GM18498 (cell line): Measurements from ENCODE around the gene SELENOH.

Experiments
- ATAC-seq: cut with Tn5 transposase; IDR thresholded peaks from one replicate; pipeline ENCODE4 v1.9.1; 2021; ENCODE audit warnings: mild to moderate bottlenecking, moderate library complexity; ENCODE audit not compliant: unreplicated experiment

SELENOH gene

DNA sequence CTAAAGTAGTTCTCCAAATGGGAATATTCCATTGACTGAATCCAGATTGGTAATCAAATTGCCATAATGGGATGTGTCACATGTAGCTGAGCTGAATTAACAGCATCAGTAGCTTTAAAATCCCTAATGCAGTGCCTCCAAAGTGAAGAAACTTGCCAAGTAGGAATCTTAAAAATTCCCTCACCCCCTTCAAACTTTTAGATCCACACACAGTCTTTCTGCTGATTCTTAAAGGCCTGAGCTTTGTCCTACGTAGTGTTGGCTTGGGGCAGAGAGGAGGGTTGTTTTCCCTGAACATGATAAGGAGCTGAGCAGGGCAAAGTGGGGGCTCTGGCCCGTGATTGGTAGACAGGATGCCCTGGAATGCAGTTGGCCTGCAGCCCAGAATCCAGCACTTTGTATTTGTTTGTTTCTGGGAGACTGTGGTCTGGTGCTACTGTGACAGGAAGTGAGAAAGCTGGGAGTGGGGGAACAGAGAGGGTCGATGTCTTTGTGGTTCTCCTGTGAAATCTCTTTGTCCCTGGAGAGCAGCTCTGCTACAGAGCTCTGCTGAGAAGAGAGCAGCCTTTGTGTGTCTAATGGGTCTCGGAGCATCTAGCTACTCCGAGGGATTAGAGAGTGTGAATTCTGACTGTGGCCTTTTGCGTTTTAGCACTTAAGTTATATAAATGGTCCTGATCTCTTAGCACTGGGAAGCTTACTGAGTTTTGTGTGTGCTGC lies 37.2 kb downstream of the SELENOH start:
- ATAC-seq = no peak

DNA sequence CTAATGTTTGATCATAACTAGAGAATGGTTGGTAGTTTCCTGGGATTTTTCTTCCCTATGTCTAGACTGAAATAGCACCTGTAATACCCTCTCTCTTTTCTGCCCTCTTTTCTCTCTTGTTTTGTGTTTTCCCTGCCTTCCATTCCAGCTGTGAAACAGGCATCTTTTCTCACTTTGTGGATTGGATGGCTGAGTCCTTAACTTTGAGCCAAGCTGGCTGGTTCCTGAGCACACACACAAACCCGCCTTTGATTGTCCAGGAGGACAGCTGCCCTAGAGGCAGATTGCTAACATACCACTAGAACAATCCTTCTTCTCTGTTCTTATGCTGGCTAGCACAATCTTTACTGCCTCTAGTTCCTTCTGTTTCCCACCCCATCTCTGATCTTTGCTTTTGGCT lies 38.0 kb downstream of the SELENOH start:
- ATAC-seq = no peak

DNA sequence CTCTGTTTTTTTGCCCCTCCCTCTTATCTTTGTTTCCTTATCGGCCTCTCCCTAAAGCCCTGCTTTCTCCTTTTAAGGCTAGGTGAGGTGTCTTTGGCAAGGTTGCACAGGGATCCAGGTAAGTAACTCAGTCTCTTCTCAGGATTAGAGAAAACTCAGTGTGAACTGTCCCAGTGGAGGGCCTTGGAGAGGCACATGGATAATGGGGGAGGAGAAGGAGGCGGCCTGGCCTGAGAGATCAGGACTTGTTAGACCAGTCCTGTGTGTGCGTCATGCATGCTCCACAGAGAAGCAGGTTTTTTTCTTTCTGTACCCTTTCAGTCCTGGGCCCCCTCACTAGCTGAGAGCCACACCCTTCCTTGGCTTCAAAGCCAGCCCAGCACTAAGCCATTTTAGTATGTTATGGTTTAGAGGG lies 40.2 kb downstream of the SELENOH start:
- no peak for ATAC-seq

DNA sequence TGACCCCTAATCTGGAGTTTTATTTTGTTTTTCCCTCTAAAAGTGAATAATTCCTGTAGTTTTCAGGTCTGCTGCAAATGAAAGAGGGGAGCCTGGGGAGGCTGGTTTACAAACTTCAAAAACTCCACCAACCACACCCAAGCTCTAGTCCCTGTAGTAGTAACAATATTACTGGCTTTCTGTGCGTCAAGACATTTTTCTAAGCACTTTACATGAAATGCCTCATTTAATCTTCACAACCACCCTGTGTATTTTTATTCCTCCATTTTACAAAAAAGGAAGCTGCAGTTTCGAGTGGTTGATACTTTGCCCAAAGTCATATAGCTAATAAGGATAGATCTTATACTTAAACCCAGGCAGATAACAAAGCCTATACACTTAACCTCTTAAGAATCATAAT lies 43.8 kb downstream of the SELENOH start:
- ATAC-seq = peak; percentile 40

DNA sequence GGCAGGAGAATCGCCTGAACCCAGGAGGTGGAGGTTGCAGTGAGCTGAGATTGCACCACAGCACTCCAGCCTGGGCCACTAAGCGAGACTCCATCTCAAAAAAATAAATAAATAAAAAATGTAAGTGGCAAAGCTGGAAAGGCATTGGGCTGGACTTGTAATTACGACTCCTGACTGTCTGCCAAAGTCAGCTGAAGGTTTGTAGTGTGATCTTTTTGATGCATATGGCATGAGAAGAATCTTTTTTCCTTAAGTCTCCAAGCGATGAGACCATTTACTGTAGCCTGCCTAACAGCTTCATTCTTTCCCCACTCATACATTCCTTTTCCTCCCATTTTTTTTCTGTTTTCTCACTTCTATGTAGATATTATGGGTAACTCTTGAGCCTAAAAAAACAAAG lies 45.1 kb downstream of the SELENOH start:
- no peak for ATAC-seq

DNA sequence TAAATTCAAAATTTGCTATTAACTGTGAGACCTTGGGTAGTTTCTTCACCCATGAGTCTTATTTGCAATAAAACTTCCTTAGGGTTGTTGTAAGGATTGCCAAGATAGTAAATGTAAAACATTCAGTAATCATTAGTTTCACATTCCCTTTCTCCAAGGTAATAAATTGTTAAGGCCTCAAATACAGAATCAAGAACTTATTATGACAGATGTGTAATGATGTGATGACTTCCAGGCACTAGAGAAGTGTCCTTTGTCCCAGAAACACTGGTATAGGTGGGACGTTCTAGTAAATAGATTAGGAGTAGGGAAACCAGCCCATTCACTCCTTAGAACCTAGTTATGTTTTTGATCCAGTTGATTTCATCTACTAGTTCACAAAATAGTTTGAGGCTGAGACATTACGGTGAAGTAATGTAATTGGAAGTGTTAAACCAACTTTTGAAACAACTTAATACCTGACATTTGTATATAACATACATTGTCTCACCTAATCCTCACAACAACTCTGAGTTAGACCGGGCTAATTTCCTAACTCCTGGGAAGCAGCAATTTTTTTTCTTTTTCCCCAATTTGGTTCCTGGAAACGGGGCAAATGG lies 45.8 kb downstream of the SELENOH start:
- ATAC-seq = no peak

DNA sequence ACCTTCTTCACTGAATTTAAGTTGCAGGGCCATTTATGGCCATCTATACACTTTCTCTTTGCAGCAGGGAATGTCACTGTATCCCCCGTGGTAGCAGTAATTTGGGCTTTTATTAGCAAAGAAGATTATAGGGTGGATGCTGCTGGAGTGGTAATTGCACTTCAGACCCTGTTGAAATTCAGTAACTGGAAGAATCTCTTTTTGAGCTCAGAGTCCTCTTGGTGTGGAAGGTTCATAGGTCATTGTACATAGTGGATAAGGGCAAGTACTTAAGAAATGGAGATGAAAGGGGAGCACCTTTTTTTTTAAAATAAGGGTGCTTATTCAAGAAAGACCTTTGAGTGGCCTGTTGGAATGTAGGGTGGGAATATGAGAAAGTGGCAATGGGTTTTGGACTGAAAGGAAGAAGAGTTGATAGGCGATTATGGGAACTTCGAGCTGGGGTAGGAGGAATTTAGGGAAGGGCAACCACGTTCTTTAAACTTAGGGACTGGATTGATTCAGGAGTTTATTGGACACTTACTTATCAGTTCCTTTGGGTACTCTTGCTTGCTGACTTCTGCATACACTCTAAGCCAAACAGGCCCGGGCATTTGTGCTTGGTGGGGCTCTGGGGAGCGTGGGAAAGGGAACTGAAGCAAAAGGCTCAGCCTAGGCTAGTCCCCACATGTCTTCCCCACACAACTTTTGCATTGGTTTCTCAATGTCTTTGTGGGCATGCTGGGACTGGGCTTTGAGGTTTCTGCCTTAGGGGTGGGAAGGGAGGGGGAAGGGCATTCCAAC lies 46.8 kb downstream of the SELENOH start:
- peak; percentile 47 for ATAC-seq

DNA sequence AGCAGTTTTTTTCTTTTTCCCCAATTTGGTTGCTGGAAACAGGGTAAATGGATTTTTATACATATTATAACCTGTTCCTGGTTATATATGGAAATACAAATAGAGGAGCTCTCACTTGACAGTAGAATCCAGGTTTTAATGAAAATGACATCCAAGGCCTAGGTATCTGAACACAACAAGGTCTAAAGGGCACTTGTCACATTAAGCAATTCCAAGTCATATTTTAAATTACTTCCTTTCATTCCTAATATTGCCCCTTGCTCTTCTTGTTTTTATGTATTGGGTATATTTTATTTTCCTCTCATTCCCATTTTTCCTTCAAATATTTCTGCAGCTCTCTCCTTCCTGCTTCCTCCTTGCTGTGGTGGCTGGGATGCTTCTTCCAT lies 47.4 kb downstream of the SELENOH start:
- no peak for ATAC-seq

DNA sequence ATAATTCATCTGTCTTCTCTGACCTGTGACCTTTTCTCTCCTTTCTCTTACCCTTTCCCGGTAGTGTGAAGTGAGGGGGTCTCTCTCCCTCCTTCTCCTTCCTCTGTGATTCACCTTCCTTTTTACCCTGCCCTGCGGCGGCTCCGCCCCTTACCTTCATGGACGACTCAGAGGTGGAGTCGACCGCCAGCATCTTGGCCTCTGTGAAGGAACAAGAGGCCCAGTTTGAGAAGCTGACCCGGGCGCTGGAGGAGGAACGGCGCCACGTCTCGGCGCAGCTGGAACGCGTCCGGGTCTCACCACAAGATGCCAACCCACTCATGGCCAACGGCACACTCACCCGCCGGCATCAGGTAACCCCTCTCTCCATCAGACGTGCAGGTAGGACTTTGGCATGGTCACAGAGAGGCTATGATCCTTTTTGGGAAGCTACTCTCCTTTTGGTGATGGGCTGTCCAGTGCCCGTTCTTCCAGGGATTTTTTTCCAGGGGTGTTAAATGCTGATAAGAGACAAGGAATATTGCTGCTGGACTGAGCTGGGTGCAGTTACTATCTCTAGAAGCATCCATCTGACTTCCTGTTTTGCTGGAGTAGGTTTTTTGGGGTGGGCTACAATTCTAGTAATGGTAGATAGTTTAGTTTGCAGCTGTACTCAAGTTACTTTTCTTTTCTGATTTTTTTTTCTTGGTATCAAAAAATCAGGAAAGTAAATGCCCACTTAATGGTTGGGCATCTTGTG lies 50.2 kb downstream of the SELENOH start:
- ATAC-seq = no peak

DNA sequence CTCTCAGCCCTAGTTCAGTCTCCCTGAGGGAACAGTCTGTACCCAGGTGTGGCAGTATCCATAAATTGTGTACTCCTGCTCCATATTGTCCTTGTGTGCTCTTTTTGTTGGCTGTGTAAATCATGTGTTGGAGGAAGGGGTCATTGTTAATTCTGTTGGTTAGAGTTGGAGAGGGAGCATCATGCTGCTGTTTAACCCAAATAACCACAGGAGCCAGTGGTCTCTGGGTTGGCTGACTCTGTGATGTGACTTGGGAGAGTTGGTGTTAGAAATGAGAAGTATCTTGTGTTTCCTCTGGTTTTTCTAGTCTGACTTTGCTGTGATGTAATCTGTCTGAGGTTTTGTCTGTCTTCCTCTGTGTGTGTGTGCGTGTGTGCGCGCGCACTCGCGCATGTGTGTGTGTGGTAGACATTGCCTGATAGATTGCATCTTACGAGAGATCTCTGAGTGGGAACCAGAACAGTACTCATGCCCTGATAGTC lies 50.8 kb downstream of the SELENOH start:
- ATAC-seq = peak; percentile 84

DNA sequence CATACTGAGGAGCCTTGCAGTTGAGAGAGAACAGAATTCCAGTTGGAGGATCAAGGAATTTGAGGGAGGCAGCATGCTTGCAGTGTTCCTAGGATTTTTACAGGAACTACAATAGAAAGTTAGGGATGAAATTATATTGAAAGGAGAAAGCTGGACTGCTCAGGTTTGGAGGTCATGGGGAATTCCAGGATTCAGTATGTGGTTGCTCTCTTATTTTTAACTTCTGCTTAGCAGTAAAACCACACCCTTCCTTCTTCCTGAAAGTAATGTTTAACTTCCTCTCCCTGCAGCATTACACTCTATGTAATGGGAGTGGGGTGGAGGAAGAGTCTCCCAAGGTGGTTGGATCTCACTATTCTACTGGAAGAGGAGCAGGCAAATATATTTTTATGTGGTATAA lies 51.6 kb downstream of the SELENOH start:
- ATAC-seq = no peak
